KMS-11 (cell line): ENCODE results near the gene NFX1.

Source experiments
- H2AFZ ChIP-seq: fragments of 200-600 bp; sonication (generic); 2 replicates; pipeline ENCODE4 v1.6.1; 2016; ENCODE audit warnings: antibody characterized with exemption, mixed run types, low read depth
- H3K27ac ChIP-seq: fragments of 200-600 bp; sonication (generic); 2 replicates; pipeline ENCODE4 v1.6.1; 2016; ENCODE audit warnings: mild to moderate bottlenecking, mixed run types
- H3K27me3 ChIP-seq: fragments of 200-600 bp; sonication (generic); 2 replicates; pipeline ENCODE4 v1.6.1; 2017; ENCODE audit warnings: mild to moderate bottlenecking, low read depth, mixed run types, moderate library complexity; ENCODE audit not compliant: insufficient read depth
- H3K36me3 ChIP-seq: fragments of 200-600 bp; sonication (generic); 2 replicates; pipeline ENCODE4 v1.6.1; 2017; ENCODE audit warnings: mild to moderate bottlenecking, mixed run types; ENCODE audit not compliant: insufficient read depth
- H3K4me1 ChIP-seq: fragments of 200-600 bp; sonication (generic); 2 replicates; pipeline ENCODE4 v1.6.1; 2016; ENCODE audit warnings: mild to moderate bottlenecking, low read depth, mixed run types; ENCODE audit not compliant: poor library complexity, severe bottlenecking
- H3K4me2 ChIP-seq: fragments of 200-600 bp; sonication (generic); 2 replicates; pipeline ENCODE4 v1.7.0; 2016; ENCODE audit warnings: mild to moderate bottlenecking, mixed run types
- H3K4me3 ChIP-seq: fragments of 200-600 bp; sonication (generic); IDR thresholded peaks from 2 replicates; pipeline ENCODE4 v1.6.1; 2017; ENCODE audit warnings: low read depth, low read length, mixed read lengths; ENCODE audit not compliant: insufficient read depth
- H3K79me2 ChIP-seq: fragments of 200-600 bp; sonication (generic); 2 replicates; pipeline ENCODE4 v1.6.1; 2016; ENCODE audit warnings: low read depth, mixed run types; ENCODE audit not compliant: insufficient read depth
- H3K9ac ChIP-seq: fragments of 200-600 bp; sonication (generic); 2 replicates; pipeline ENCODE4 v1.6.1; 2016; ENCODE audit warnings: mild to moderate bottlenecking, mixed run types
- H4K20me1 ChIP-seq: fragments of 200-600 bp; sonication (generic); 2 replicates; pipeline ENCODE4 v1.6.1; 2016; ENCODE audit warnings: mild to moderate bottlenecking, mixed run types; ENCODE audit not compliant: insufficient read depth
- CTCF ChIP-seq: fragments of 200-600 bp; sonication (generic); conservative IDR thresholded peaks from 2 replicates; pipeline ENCODE4 v1.6.1; 2017; ENCODE audit warnings: low read depth, mild to moderate bottlenecking, antibody characterized with exemption, low read length, moderate library complexity, mixed read lengths

The NFX1 gene

GRCh38 chr9:33263131-33264002, 26.9 kb upstream of the NFX1 start:
- Histone ChIP-seq H3K27ac (peak overlapping the region; percentile 58), H2AFZ (peak overlapping the region; percentile 78), H3K4me1 (peaks cover 30% of the 10 kb centered on the region), H3K9ac (peak overlapping the region; percentile 83), H3K4me2 (peak overlapping the region; percentile 96), H3K36me3 (peaks cover 20% of the 10 kb centered on the region; the same call in 1 of the 2 replicates), H3K27me3 (no peaks in the 10 kb centered on the region), H4K20me1 (no peaks in the 10 kb centered on the region), H3K4me3 (peak overlapping the region; percentile 34), H3K79me2 (peaks cover 36% of the 10 kb centered on the region)
- no peak for TF ChIP-seq CTCF

GRCh38 chr9:33264003-33264472, 26.3 kb upstream of the NFX1 start:
- peak overlapping the region; percentile 78 for H2AFZ ChIP-seq

GRCh38 chr9:33264473-33265177, 25.7 kb upstream of the NFX1 start, which contains the start of the genes BAG1 and CHMP5:
TSS of gene BAG1 (minus strand) at chr9:33264708.
TSS of gene CHMP5 (plus strand) at chr9:33265049. CDS start at chr9:33265079, 30 bp downstream.
- H3K27me3 ChIP-seq = no peaks in the 10 kb centered on the region
- H3K79me2 ChIP-seq = peaks cover 36% of the 10 kb centered on the region
- no peak for TF ChIP-seq CTCF
- peaks cover 30% of the 10 kb centered on the region for H3K4me1 ChIP-seq
- peak within 1 kb of the TSS; percentile 58 for H3K27ac ChIP-seq
- H3K4me2 ChIP-seq = peak within 1 kb of the TSS; percentile 96
- peak within 1 kb of the TSS; percentile 34 for H3K4me3 ChIP-seq
- no peaks in the 10 kb centered on the region for H4K20me1 ChIP-seq
- H2AFZ ChIP-seq = peak within 1 kb of the TSS; percentile 78
- peak within 1 kb of the TSS; percentile 83 for H3K9ac ChIP-seq
- H3K36me3 ChIP-seq = peaks cover 7% of the 10 kb centered on the region; the same call in 1 of the 2 replicates

More at GRCh38 chr9:33264003-33264472, 26.3 kb upstream of the NFX1 start:
- TF ChIP-seq CTCF = no peak
- Histone ChIP-seq H3K27ac (peak overlapping the region; percentile 58), H3K36me3 (peaks cover 13% of the 10 kb centered on the region; the same call in 1 of the 2 replicates), H3K27me3 (no peaks in the 10 kb centered on the region), H3K4me2 (peak overlapping the region; percentile 96), H3K4me3 (peak overlapping the region; percentile 34), H4K20me1 (no peaks in the 10 kb centered on the region), H3K79me2 (peaks cover 36% of the 10 kb centered on the region), H3K9ac (peak overlapping the region; percentile 83), H3K4me1 (peaks cover 30% of the 10 kb centered on the region)

GRCh38 chr9:33265211-33265865, 25.0 kb upstream of the NFX1 start:
- peak overlapping the region; percentile 90 for H3K4me2 ChIP-seq
- peaks cover 36% of the 10 kb centered on the region for H3K79me2 ChIP-seq
- no peak for TF ChIP-seq CTCF
- no peaks in the 10 kb centered on the region for H4K20me1 ChIP-seq
- peaks cover 2% of the 10 kb centered on the region; the same call in 1 of the 2 replicates for H3K36me3 ChIP-seq
- H3K4me3 ChIP-seq = no peak overlapping the region
- H3K27me3 ChIP-seq = no peaks in the 10 kb centered on the region
- peak overlapping the region; percentile 36; the same call in 1 of the 2 replicates for H3K9ac ChIP-seq
- peaks cover 30% of the 10 kb centered on the region for H3K4me1 ChIP-seq
- no peak overlapping the region for H3K27ac ChIP-seq
- H2AFZ ChIP-seq = peak overlapping the region; percentile 35; the same call in 1 of the 2 replicates
